GM18517 (cell line): ENCODE results near the gene SMARCD3.

ENCODE experiments used
- ATAC-seq: cut with Tn5 transposase; IDR thresholded peaks from one replicate; pipeline ENCODE4 v1.9.1; 2021; ENCODE audit warnings: mild to moderate bottlenecking, moderate library complexity; ENCODE audit not compliant: unreplicated experiment

SMARCD3 gene

DNA sequence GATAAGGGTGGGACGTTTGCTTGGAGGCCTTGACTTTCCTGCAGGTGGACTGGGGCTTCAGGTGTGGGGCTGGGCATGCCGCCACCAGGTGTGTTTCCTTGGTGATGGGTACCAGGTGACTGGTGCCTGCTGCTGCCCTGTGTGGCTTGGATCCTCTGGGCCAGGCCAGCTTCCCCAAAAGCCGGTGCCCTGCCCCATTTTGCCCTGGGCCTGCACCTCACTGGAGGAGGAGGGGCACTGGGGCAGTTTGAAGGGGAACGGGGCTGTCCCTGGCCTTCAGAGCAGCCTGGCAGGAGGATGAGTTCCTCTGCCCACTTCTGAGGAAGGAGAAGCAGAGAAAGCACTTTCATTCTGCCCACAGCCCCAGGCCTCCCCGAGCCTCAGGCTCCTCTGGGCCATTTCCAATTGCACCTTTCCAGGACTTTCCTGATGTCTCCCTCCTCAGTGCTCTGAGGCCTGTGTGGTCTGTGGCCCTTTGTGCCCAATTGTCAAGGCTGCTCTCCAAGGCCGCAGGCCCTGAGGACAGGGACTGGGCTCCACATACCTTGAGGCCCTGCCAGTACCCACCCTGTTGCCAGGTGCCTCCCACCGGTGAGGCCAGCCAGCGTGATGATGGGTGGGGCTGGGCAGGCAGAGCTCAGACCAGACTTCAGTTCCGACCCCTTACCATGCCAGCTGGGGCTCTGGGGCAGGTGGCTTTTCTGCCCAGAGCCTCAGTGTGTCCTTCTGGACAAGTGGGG lies 25.3 kb upstream of the SMARCD3 start:
- no peak for ATAC-seq

DNA sequence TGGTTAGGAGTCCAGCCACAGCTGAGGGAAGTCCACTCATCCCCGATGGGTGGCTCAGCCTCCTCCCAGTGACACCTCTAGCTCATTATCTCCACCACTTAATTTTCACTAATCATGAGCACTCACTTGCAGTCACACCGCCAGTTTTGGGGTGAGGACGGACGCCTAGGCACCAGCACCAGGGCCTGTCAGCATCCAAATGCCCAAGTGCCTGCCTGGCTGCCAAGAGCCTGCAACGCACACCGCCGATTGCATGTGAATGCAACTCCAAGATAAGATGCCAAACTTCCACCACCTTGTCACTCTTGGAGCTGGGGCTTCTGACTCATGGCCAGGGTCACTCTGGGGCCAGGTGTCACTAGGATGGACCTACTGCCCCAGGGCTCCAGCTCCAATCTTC lies 24.4 kb upstream of the SMARCD3 start:
- no peak for ATAC-seq

DNA sequence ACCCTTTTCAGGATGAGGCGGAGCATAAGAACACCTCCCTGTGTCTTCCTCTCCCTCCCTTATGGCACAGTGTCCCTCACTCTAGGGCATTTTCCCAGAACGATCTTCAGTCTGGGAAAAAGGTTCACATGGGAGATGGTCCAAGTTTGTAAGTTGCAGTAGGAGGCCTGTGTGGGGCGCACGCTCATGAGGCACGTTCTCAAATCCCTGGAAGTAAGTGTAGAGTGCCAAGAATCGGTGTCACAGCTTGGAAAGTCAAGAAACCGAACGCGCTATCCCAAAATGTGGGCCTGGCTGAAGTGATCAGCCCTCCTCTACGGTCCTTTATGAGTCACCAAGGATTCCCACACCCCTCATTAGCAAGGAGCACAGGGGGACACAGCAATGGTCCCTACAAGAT lies 23.9 kb upstream of the SMARCD3 start:
- no peak for ATAC-seq

DNA sequence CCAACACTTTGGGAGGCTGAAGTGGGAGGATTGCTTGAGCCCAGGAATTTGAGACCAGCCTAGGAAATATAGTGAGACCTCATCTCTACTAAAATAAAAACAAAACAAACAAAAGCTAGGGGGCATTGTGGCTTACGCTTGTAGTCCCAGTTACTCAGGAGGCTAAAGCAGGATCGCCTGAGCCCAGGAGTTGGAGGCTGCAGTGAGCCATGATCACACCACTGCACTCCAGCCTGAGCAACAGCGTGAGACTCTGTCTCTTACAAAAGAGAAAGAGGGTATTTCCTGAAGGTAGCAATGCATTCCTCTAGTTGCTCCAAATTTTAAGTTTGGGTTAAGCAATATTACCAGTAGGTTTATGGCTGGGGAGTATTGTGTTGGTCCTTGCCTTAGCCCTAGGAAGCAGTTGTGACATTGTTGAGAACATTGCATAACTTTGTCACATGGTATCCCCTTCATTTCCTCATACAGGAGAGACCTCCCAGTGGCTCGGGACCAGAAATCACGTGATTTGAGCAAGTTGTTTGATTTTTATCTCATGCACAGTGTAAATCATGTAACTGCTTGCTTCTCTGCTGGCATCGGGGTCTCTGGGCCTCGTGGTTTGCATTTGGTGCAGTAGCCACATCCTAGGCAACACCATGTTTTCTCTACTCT lies 23.3 kb upstream of the SMARCD3 start:
- no peak for ATAC-seq

DNA sequence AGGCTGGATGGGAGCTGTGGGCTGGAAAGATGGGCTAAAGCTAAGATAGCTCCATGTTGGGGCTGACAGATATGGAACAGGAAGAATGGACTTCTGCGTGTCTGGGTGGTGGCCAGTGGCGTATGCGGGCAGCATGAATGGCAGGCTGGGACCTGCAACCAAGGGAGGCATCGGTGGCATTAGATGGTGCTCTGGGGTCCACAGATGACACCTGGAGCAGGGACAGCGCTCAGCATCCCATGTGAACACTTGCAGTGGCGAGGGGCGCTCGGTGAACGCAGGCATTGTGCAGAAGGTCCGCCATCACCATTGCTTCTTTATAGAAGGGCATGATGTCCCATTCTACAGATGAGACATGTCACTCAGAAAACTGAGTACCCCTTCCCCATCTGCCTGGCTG lies 21.0 kb upstream of the SMARCD3 start:
- no peak for ATAC-seq

DNA sequence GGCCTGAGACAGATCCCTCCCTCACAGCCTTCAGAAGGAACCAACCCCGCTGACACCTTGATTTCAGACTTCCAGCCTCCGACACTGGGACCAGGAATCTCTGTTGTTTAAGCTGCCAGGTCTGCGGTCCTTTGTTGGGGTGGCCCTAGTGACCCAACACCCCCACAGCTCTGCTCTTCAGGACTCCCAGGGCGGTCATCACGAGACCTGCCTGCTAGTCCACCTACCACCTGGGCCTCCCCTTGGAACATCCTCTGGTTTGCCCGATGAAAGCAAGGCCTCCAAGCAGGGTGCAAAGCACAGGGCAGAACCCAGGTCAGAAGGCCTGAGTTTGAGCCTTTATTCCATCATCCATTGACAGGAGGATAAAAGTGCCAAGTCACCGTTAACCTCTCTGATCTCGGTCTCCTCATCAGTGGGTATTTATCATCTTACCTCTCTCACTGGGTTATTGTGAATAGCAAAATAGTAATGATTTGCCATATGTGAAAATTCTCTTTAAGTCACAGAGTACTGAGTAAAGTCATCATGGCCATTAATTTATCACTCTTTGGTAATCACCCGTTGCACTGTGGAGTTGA lies 16.9 kb upstream of the SMARCD3 start:
- no peak for ATAC-seq

DNA sequence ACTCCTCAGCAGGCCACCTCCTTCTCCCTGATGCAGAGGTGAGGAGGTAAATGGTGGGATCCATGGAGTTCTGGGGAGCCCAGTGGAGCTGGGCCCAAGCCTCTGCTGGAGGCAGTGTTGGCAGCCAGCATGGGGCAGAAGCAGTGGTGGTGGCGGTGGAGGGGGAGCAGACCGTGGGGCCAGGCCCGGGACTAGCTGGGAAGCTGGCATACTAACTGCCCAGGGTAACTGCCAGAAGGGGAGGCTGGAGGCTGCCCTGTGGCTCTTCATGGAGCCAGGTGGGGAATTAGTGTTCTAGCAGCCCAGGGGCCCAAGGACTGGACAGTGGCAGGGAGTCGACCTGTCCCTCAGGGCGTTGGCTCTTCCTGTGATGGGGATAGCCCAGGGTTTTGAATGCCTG lies 16.1 kb upstream of the SMARCD3 start:
- ATAC-seq: no peak

DNA sequence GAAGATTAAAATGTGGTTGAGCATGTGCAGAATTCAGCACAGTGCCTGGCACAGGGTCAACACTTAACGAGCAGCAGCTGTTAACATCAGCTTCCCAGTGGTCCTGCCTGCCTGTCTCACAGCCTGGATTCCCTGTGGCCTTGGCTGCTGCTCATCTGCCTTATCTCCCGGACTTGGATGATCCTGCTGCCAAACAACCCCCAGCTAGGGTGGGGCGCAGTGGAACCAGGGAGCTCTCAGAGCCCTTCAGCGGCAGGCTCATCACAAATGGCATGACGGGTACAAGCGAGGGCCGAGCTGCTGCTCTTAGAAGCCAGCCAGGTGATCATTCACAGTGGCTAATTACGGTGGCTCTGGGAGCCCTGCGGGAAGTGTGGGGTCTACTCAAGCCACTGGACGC lies 13.0 kb upstream of the SMARCD3 start:
- ATAC-seq: no peak

DNA sequence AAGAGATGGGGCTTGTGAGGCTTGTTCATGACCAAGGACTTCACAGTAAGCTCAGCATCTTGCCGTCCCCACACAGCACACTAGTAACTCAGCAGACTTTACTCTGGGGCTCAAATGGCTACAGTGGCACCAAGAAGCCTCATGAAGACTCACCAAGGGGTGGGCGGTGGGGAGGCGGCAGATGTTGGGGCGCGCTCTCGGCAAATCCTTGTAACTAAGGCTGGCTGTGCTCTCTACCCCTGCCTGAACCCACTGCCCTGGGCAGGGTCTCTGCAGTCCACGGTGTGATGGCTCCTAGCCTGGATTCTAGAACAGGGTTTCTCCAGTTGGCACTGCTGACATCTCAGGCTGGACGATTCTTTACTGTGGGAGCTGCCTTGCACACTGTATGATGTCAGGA lies 12.4 kb upstream of the SMARCD3 start:
- no peak for ATAC-seq

DNA sequence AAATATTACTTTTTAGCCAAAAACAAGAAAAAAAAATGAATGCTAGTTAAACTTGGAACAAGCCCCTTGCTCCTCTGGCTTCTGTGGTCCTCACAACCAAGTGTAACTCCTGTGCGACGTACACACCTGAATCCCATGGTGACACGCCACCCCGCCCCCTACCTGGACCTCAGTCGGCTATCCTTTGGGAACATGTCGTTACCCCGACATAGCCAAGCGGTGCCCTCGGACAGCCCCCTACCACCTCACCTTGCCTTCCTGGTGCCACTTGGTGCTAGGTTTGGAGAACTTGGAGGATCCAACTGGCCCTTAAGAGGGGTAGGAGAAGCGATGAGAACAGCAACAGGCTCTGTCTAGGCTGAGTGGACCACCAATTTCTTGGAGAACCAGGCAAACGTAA lies 12.0 kb upstream of the SMARCD3 start:
- ATAC-seq: no peak

DNA sequence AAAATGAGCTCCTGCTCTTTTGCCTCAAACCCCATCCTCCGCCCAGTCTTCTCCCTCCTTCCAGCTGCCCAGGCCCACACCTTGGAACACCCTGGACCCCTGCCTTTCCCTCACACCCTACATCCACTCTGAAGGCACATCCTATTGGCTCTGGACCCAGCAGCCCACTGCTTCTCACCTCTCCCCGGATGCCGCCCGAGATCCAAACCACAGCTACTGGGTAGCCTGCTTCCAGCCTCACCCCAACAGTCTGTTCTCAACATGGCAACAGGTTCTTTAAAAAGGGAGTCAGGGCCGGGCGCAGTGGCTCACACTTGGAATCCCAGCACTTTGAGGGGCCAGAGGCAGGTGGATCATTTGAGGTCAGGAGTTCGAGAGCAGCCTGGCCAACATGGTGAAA lies 9.5 kb upstream of the SMARCD3 start:
- ATAC-seq: no peak

DNA sequence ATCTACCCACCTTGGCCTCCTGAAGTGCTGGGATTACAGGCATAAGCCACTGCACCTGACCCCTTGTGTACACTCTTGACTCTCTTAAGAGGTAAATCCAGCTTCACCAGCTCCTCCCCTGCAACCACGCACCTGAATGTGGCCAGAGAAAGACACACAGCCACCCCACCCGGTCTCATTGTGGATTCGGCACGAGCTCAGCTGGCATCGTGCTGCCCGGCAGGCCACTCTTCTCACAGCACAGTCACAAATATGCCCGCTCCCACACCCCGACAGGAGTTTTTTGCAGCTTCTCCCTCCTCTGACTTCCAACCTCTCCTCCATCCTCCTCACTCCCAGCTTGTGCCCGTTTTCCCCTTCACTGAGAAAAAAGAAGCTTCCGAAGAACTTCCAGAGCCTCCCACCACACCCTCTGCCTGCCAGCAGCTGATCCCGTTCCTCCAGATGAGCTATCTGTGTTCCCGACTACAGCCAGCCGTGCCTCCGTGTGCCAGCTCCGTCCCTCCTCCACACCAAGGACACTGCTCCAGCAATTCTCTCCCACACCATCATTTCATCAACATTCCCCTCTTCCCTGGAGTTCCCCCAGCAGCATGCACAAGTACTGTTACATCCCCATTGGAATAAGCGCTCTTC lies 8.0 kb upstream of the SMARCD3 start:
- ATAC-seq: no peak

DNA sequence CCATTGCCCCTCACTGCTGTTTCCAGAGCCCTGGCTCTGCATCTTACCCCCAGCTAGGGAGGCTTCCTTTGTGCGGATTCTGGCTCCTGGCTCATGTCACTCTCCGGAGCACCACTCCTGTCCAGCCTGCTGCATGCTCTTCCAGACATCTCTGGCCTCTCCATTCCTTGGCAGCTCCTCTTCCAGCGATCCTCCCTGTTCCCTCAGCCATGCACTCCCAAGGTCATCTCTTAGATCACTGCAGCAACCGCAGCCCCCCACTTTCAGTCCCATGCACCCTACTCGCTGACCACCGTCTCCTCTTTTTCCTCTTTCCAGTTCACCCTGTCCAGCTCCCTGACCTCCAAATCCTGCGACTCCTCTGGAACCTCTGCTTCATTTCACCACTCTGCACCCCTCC lies 6.9 kb upstream of the SMARCD3 start:
- ATAC-seq: no peak

DNA sequence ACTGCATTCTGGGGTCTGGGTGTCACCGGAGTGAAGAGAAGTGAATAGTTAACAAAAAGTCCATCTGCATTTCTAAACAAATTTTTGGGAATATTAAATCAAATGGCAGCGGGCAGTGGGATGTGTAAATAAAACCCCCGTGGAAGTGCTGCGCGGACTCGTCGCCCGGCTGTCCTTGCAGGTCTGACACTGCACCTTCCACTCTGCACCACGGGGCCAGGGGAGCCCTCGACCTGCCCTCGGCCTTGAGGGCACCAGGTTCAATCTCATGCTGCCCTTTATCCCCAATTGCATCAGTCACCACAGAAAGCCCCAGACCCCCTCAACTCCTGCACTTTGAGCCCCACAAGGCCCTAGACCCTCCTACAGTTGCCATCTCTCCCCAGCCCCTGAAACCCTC lies 6.4 kb upstream of the SMARCD3 start:
- ATAC-seq: no peak

DNA sequence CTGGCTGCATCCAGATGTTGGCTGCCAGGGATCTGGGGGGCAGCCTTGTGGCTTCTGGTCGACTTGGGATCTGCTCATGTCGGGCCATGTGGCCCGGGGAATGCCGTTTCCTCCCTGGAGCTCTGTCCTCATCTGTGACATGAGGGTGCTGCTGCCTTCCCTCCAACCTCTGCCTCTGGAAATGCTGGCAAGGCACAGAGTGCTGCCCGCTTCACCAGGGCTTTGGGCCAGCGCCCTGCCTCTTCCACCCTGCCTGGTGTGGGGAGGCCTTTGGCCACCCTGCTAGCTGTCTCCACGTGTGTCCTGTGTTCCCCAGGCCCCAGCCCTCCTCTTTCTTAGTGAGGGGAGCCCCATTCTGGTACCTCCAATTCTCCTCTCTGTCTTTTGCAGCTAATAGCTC lies 5.8 kb upstream of the SMARCD3 start:
- ATAC-seq: no peak

DNA sequence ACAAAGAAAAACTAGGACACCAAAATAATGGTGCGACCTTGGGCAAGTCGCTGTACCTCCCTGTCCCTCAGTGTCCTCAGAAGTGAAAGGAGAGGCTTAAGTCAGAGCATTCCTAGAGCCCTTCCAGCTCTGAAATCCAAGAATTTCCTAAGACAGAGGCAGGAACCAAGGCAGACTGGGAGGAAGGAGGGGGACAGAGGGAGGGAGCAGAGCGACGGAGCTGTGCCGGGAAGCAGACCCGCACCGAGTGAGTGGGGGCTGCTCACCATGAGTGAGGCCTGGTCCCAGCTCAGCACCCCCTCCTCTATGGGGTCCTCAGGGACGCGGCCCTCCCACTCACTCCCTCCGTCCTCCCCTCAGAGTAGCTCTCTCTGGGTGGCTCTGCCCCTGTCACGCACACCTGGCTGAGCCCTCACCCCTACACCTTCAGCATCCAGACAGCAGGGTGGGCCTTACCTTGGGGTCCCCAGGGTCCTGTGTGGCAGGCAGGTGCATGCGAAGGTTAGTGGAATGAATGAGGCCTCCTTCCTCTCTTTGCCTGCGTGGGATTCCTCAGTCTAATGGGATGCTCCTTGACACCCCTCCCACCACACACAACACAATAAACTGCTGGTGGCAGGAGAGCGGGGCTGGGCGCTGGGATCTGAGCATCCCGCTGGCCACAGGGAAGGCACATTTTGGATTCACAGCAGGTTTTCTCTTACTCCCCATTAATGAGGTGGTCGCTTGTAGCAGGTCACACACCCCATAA lies 4.6 kb upstream of the SMARCD3 start:
- no peak for ATAC-seq

DNA sequence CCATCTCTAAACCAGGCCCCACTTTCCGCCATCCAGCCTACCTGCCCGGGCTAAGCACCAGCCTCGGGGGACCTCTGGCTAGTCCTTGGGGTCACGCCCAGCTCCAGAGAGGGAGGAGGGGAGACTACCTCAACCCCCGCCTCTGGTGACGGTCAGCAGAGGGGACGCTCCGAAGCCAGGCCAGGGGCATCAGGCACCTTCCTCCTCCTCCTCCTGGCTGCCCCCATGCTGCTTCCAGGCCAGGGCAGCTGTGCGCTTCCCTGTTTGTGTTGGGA lies 4.0 kb upstream of the SMARCD3 start:
- no peak for ATAC-seq

DNA sequence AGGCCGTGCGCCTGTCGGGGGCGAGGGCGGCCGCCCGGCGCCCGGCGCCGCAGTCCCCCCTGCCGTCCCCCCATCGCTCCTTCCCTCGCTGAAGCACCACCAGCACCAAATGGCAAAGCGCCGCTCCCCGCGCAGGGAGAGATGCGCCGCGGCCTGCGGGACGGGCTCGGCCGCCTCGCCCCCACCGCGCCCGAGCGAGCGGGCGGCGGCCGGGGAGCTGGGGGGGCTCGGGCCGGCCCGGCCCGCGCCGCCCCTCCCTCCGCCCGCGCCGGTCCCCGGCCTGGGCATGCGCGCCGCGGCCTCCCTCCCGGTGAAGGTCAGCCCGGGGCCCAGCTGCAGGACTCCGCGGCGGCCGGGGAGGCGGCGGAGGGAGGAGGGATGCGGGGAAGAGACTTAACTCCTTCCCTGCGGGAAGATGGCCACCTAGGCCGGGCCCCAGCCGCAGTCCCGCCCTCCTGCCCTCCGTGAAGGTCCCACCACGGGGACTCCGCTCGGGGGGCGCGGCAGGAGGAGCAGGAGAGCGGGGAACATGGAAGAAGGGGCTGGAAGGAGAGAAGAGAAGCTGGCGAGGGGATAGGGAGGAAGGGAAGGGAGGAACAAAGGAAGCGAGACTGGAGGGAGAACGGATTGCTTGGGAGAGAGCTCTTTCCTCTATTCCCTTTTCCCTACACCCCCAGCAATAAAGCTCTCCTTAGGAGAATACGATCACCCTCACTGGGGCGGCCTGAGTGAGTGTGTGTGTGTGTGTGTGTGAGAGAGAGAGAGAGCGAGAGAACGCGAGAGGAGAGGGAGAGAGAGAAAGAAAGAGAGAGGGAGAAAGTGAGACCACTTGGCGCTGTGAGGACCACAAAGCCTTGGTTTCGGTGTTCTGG lies 3.4 kb upstream of the SMARCD3 start:
- no peak for ATAC-seq

DNA sequence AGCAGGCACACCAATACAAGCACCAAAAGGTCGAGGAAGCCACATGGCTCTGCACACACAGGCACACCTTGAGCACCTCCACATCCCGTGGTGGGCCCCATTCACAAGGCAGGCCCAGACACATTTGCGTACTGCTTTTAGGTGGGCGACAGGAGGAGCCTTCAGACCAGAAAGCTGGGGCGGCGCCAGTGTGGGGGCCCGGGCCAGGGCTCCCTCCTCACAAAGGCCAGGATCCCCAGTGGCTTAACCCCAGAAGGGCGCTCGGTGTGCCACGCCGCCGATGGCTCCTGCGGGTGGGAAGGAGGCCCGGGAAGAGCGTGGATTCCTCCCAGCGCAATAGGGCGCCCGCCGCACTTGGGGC lies 2.8 kb upstream of the SMARCD3 start:
- no peak for ATAC-seq

DNA sequence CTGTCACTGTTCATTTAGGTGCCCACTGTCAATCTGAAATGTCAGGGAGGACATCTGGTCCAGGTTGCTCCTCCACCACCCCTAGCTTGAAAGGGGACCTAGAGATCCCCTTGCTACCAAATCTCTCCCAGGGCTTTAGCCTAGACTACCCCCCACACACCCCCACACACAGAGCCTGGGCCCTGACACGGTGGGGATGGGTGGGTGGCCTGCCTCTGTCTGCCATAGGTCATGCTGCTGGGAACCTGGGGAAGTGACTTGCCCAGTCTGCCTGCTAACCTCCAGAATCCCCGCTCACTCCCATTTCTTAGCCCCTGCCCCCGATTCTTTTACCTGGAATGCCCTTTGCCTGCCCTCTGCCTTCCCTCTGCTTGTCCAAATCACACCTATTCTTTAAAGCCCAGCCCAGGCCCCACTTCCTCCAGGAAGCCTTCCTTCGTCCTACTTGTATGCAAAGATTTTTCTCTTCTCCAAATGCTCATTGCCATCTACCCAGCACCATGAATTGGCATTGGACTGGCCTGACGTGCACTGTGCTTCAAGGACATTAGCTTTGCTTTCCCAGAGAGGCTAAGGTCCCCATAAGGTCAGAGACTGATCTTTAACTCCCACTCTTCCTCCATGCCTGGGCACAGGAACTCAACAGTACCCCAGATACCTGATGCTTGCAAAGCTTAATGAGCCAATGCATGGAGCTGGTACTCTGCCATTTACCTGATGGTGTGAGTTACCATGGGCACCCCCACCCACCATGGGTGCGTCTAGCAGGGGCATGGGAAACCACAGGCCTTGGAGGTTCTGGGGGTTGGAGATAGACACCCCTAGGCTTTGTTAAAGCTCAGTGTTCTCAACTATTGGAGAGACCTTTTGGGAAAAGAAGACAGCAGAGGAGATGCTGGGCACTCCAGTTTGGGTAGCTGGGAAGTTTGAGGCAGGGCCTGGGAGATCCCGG lies 2.0 kb upstream of the SMARCD3 start:
- ATAC-seq: no peak
